SHP77 (cell line): Measurements from ENCODE around the gene IL17RD.

Experiments used
- DNase-seq, 2 experiments: peaks; one replicate each; lab custom pipeline; 2025; lab: John Stamatoyannopoulos, UW

Gene IL17RD

GRCh38 chr3:57065588-57065987 lies 99.6 kb downstream of the IL17RD start:
- DNase-seq: no peak

GRCh38 chr3:57064572-57064971 lies 100.6 kb downstream of the IL17RD start:
- DNase-seq: no peak

GRCh38 chr3:57064001-57064400 lies 101.2 kb downstream of the IL17RD start:
- no peak for DNase-seq

GRCh38 chr3:57063032-57063431 lies 102.1 kb downstream of the IL17RD start:
- no peak for DNase-seq

GRCh38 chr3:57062101-57062631 lies 103.0 kb downstream of the IL17RD start:
- DNase-seq: peak in 1 of 2 experiments; percentile 22

- no peak for DNase-seq
These were observed 103.6 kb downstream of the IL17RD start for GRCh38 chr3:57061556-57061955.

- DNase-seq: peak; percentile 24 to 64
These were observed 104.9 kb downstream of the IL17RD start, which contains the start of gene SPATA12 for GRCh38 chr3:57060089-57060821. Gene SPATA12, plus strand, starts transcription at chr3:57060664. Its CDS starts 13,031 bp downstream, at chr3:57073695.

- no peak for DNase-seq
These were observed 105.7 kb downstream of the IL17RD start for GRCh38 chr3:57059411-57059810.

- no peak for DNase-seq
These were observed 107.8 kb downstream of the IL17RD start for GRCh38 chr3:57057351-57057750.

- DNase-seq: no peak
These were observed 112.0 kb downstream of the IL17RD start for GRCh38 chr3:57053122-57053521.

- DNase-seq: no peak
These were observed 112.5 kb downstream of the IL17RD start for GRCh38 chr3:57052662-57053061.

GRCh38 chr3:57048728-57049127 lies 116.4 kb downstream of the IL17RD start:
- DNase-seq: peak in 1 of 2 experiments; percentile 41

- DNase-seq: peak; percentile 64 to 69
These were observed 117.0 kb downstream of the IL17RD start for GRCh38 chr3:57048052-57048671.

GRCh38 chr3:57046101-57046765 lies 118.9 kb downstream of the IL17RD start:
- DNase-seq: no peak

GRCh38 chr3:57043518-57043917 lies 121.6 kb downstream of the IL17RD start:
- DNase-seq: no peak

- DNase-seq: no peak
These were observed 123.5 kb downstream of the IL17RD start for GRCh38 chr3:57041674-57042073.
